Transverse colon (tissue), 4 donors: ENCODE measurements around the gene ACLY.

ENCODE experiments used
- EP300 ChIP-seq: sonication (generic); formaldehyde crosslinking; IDR thresholded peaks from one replicate; pipeline ENCODE4 v1.6.1; 2017; ENCODE audit warnings: antibody characterized with exemption, low read depth
- POLR2A ChIP-seq: fragments of 450-650 bp; IDR thresholded peaks from one replicate; pipeline ENCODE4 v1.6.1; 2016; ENCODE audit warnings: antibody characterized with exemption, mild to moderate bottlenecking, moderate library complexity
- POLR2AphosphoS5 ChIP-seq, 3 donors: sonication (generic); formaldehyde crosslinking; IDR thresholded peaks; one replicate each; pipeline ENCODE4 v1.6.1; 2016; ENCODE audit warnings: antibody characterized with exemption in 3 of 3
- TF ChIP-seq, protein P1 (sequence below), 5 experiments: fragments of 200-600 bp in 3 of 5; fragments of 450-650 bp in 2 of 5; sonication (generic) in 3 of 5; IDR thresholded peaks; 1 replicate in 2 of 5; 2 replicates in 3 of 5; pipeline ENCODE4 v1.5.1; 2016 to 2017; ENCODE audit warnings: antibody characterized with exemption in 5 of 5, inconsistent platforms in 3 of 5, mild to moderate bottlenecking in 2 of 5, moderate library complexity in 1 of 5

GRCh38 chr17:41962111-41962510 lies 43.4 kb upstream of the ACLY start:
- TF ChIP-seq, protein P1, sequence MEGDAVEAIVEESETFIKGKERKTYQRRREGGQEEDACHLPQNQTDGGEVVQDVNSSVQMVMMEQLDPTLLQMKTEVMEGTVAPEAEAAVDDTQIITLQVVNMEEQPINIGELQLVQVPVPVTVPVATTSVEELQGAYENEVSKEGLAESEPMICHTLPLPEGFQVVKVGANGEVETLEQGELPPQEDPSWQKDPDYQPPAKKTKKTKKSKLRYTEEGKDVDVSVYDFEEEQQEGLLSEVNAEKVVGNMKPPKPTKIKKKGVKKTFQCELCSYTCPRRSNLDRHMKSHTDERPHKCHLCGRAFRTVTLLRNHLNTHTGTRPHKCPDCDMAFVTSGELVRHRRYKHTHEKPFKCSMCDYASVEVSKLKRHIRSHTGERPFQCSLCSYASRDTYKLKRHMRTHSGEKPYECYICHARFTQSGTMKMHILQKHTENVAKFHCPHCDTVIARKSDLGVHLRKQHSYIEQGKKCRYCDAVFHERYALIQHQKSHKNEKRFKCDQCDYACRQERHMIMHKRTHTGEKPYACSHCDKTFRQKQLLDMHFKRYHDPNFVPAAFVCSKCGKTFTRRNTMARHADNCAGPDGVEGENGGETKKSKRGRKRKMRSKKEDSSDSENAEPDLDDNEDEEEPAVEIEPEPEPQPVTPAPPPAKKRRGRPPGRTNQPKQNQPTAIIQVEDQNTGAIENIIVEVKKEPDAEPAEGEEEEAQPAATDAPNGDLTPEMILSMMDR (IDR thresholded peaks at IDR 0.05): no peak
- TF ChIP-seq POLR2AphosphoS5 (IDR thresholded peaks at IDR 0.05) (no peak), POLR2A (no peak), EP300 (no peak)
